Keratinocyte (primary cell): ENCODE measurements around the gene ASTN1. TPM values are rescaled to one million over a fixed set of nuclear protein-coding genes. Genes with fewer than 3 reads are reported as not detected.

Experiments
- DNase-seq: peaks from one replicate; pipeline ENCODE4 v3.0.0-alpha.2; 2011; ENCODE audit warnings: low read depth, missing footprints, low spot score
- FAIRE-seq: peaks from 2 replicates; lab custom pipeline; 2011; peaks lifted over from hg19 to GRCh38; lab: Jason Lieb, UNC
- H2AFZ ChIP-seq: 2 replicates; pipeline ENCODE4 v1.6.0; 2012; ENCODE audit warnings: low read length, control low read depth, inconsistent platforms; ENCODE audit not compliant: control insufficient read depth
- H3K27ac ChIP-seq: 2 replicates; pipeline ENCODE4 v1.5.1; 2011; ENCODE audit warnings: low read length; ENCODE audit not compliant: control insufficient read depth, insufficient read depth
- H3K27me3 ChIP-seq: 3 replicates; pipeline ENCODE4 v1.6.0; 2011; ENCODE audit warnings: low read length; ENCODE audit not compliant: control insufficient read depth, insufficient read depth; ENCODE audit errors: extremely low read depth
- H3K36me3 ChIP-seq, 2 experiments: 2 replicates in 1 of 2; 3 replicates in 1 of 2; pipeline ENCODE4 v1.5.1; 2011; ENCODE audit warnings: low read length in 2 of 2, mild to moderate bottlenecking in 1 of 2; ENCODE audit not compliant: control insufficient read depth in 2 of 2, insufficient read depth in 2 of 2; ENCODE audit errors: extremely low read depth in 1 of 2
- H3K4me1 ChIP-seq: 3 replicates; pipeline ENCODE4 v1.5.1; 2011; ENCODE audit warnings: low read length; ENCODE audit not compliant: control insufficient read depth, insufficient read depth; ENCODE audit errors: extremely low read depth
- H3K4me2 ChIP-seq: 3 replicates; pipeline ENCODE4 v1.6.0; 2011; ENCODE audit warnings: low read depth, low read length; ENCODE audit not compliant: control insufficient read depth, insufficient read depth; ENCODE audit errors: extremely low read depth
- H3K4me3 ChIP-seq, 3 experiments: fragments of 200-600 bp in 1 of 3; sonication (generic) in 1 of 3; 2 replicates in 2 of 3; 3 replicates in 1 of 3; pipeline ENCODE4 v1.5.1; 2011 to 2016; ENCODE audit warnings: low read length in 3 of 3, mild to moderate bottlenecking in 3 of 3, control low read depth in 2 of 3, inconsistent platforms in 1 of 3, low read depth in 1 of 3, mixed read lengths in 1 of 3, mixed run types in 1 of 3, moderate library complexity in 1 of 3; ENCODE audit not compliant: control insufficient read depth in 2 of 3, insufficient read depth in 2 of 3; ENCODE audit errors: extremely low read depth in 1 of 3
- H3K79me2 ChIP-seq: 2 replicates; pipeline ENCODE4 v1.6.0; 2012; ENCODE audit warnings: low read length; ENCODE audit not compliant: control insufficient read depth, insufficient read depth
- H3K9ac ChIP-seq: 3 replicates; pipeline ENCODE4 v1.6.0; 2011; ENCODE audit warnings: low read length; ENCODE audit not compliant: control insufficient read depth, insufficient read depth; ENCODE audit errors: extremely low read depth
- H3K9me1 ChIP-seq: 3 replicates; pipeline ENCODE4 v1.6.0; 2011; ENCODE audit warnings: low read length; ENCODE audit not compliant: control insufficient read depth, insufficient read depth; ENCODE audit errors: extremely low read depth
- H3K9me3 ChIP-seq: 2 replicates; pipeline ENCODE4 v1.5.1; 2012; ENCODE audit warnings: low read depth, low read length; ENCODE audit not compliant: control insufficient read depth
- H4K20me1 ChIP-seq: 3 replicates; pipeline ENCODE4 v1.6.0; 2011; ENCODE audit warnings: low read length; ENCODE audit not compliant: control insufficient read depth, insufficient read depth; ENCODE audit errors: extremely low read depth
- EZH2 ChIP-seq: IDR thresholded peaks from one replicate; pipeline ENCODE4 v1.6.1; 2012; ENCODE audit warnings: inconsistent platforms, mild to moderate bottlenecking, low read length, moderate library complexity
- dilution Hi-C: fragments of 300-500 bp; cut with MboI; formaldehyde crosslinking; loops from one replicate; pipeline ENCODE4 v1.7.0; 2020; ENCODE audit warnings: low sequenced_read_pairs; ENCODE audit not compliant: extremely low pct_ligation_motif_present
- polyA plus RNA-seq, 5 experiments: library from polyadenylated mRNA; depleted of rRNA in 3 of 5; stranded (reverse) in 3 of 5; stranded (forward) in 1 of 5; unstranded in 1 of 5; fragments of >200 nt; gene quantifications; 1 replicate in 1 of 5; 2 replicates in 3 of 5; 3 replicates in 1 of 5; pipeline versions ENCODE4 v1.2.1 to v1.2.3, GENCODE V29; 2011 to 2012; ENCODE audit warnings: missing spikeins in 2 of 5, low read depth in 1 of 5, low replicate concordance in 1 of 5
- TF ChIP-seq, protein P1 (sequence below), 3 experiments: IDR thresholded peaks in 1 of 3; conservative IDR thresholded peaks in 1 of 3; optimal IDR thresholded peaks in 1 of 3; 2 replicates in 2 of 3; 3 replicates in 1 of 3; pipeline versions ENCODE3 to v1.5.1; 2011; ENCODE audit warnings: low read length in 3 of 3, mild to moderate bottlenecking in 3 of 3, moderate library complexity in 2 of 3, control low read depth in 1 of 3, inconsistent platforms in 1 of 3; ENCODE audit not compliant: insufficient read depth in 2 of 3; ENCODE audit errors: extremely low read depth in 1 of 3

Gene ASTN1
- polyA plus RNA-seq, 1 donor (not counting 4 experiments of a cell fraction or from before 2014, with no cell fraction given) = 0.08 TPM

DNA sequence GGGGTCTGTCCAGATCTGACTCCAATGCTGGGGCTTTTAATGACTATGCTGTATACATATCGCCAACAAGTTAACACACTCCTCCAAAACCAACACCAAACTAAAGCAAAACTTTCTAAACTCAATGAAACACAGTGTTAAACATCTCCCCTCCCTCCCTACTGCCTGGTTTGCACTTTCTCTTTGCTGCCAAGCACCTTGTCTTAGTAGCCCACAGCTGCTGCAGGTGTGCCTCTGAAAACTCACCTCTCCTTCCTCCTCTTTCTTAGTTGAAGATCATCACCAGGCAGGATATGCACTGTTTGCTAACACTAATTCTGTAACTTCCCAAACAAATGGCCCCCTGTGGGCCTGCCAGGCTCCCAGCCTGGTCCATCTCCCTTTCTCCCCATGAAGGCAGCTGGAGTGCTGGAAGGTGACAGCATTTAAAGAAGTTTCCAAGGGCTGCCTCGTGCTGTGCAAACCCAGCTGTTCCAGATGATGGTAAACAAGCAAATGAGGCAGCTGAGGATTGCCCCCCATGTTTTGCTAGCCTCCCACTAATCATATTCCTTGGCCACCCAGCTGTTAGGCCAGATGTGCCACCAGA, 213.7 kb downstream of the ASTN1 start:
- H3K4me3 ChIP-seq = no peak overlapping the region
- no peak overlapping the region for H3K4me2 ChIP-seq
- FAIRE-seq (no peak), DNase-seq (no peak)
- no peak overlapping the region for H3K9ac ChIP-seq
- TF ChIP-seq EZH2 = no peak
- TF ChIP-seq, protein P1, sequence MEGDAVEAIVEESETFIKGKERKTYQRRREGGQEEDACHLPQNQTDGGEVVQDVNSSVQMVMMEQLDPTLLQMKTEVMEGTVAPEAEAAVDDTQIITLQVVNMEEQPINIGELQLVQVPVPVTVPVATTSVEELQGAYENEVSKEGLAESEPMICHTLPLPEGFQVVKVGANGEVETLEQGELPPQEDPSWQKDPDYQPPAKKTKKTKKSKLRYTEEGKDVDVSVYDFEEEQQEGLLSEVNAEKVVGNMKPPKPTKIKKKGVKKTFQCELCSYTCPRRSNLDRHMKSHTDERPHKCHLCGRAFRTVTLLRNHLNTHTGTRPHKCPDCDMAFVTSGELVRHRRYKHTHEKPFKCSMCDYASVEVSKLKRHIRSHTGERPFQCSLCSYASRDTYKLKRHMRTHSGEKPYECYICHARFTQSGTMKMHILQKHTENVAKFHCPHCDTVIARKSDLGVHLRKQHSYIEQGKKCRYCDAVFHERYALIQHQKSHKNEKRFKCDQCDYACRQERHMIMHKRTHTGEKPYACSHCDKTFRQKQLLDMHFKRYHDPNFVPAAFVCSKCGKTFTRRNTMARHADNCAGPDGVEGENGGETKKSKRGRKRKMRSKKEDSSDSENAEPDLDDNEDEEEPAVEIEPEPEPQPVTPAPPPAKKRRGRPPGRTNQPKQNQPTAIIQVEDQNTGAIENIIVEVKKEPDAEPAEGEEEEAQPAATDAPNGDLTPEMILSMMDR (optimal IDR thresholded peaks at IDR 0.05 in 1 of 3, IDR thresholded peaks at IDR 0.05 in 1 of 3, conservative IDR thresholded peaks at IDR 0.05 in 1 of 3; ENCODE audit: extremely low read depth in 1 of 3, insufficient read depth in 2 of 3, low read length in 3 of 3) = no peak
- no peaks in the 10 kb centered on the region for H3K36me3 ChIP-seq
- dilution Hi-C loops = no loop called here
- no peaks in the 10 kb centered on the region for H3K9me1 ChIP-seq
- H2AFZ ChIP-seq = no peak overlapping the region
- peaks cover 9% of the 10 kb centered on the region for H3K27me3 ChIP-seq
- no peak overlapping the region for H3K27ac ChIP-seq
- no peaks in the 10 kb centered on the region for H3K79me2 ChIP-seq
- H3K9me3 ChIP-seq = no peaks in the 10 kb centered on the region
- H4K20me1 ChIP-seq = no peaks in the 10 kb centered on the region
- H3K4me1 ChIP-seq = no peaks in the 10 kb centered on the region

DNA sequence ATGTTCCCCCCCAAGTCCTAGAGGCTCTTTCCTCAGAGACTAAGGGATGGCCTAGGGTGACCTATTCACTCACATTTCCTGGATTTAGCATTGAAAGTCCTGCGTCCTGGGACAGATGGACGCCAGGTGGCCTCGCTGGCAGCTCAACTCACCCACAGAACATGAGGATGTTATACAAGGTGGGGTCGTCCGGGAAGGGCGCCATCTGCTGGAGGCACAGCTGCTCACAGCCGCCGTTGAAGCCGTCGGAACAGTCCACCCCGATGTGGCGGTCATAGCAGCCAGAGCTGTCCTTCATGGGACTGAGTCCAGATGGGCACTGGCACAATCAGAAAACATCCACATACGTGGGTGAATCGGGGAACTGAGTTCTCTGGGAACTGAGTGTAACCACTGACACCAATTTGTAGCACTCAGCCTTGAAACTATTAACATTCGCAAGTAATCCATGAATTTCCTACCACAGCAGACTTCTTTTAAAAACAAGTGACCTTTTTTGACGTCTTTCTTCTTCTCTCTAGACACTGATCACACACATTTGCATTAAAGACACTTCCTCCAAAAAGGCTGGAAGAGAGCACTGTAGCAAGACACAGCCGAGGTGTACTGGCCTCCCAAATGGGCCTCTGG, 215.4 kb downstream of the ASTN1 start:
- Histone ChIP-seq H3K9me1 (no peaks in the 10 kb centered on the region), H3K27ac (no peak overlapping the region), H3K4me3 (no peak overlapping the region), H3K79me2 (no peaks in the 10 kb centered on the region), H3K4me1 (no peaks in the 10 kb centered on the region), H3K9me3 (no peaks in the 10 kb centered on the region), H4K20me1 (no peaks in the 10 kb centered on the region), H3K9ac (no peak overlapping the region), H3K36me3 (no peaks in the 10 kb centered on the region), H3K27me3 (peaks cover 8% of the 10 kb centered on the region), H3K4me2 (no peak overlapping the region), H2AFZ (no peak overlapping the region)
- peak; percentile 5 for DNase-seq
- FAIRE-seq = peak; percentile 59
- TF ChIP-seq, protein P1 (optimal IDR thresholded peaks at IDR 0.05 in 1 of 3, IDR thresholded peaks at IDR 0.05 in 1 of 3, conservative IDR thresholded peaks at IDR 0.05 in 1 of 3; ENCODE audit: extremely low read depth in 1 of 3, insufficient read depth in 2 of 3, low read length in 3 of 3) = peak; percentile 76 to 92 (median 88)
- TF ChIP-seq EZH2 = no peak
- dilution Hi-C loops = no loop called here
